GM12878 (cell line): Measurements from ENCODE around the gene ADAMTS4. TPM values are rescaled to one million over a fixed set of nuclear protein-coding genes. Genes with fewer than 3 reads are reported as not detected.

Experiments used
- ATAC-seq: fragments of 200-7000 bp; cut with Tn5 transposase; 3 replicates; pipeline ENCODE4 v1.9.1; 2020; ENCODE audit warnings: mild to moderate bottlenecking, moderate library complexity
- BruUV-seq: library from RNA; stranded (reverse); fragments of 400-500 nt; replicated peaks from 2 replicates; lab custom pipeline; 2021; lab: Mats Ljungman, UMichigan
- CTCF ChIA-PET: fragments of 300-600 bp; sonication (Branson Sonifier 250); formaldehyde crosslinking; extraction: SDS; loops from one replicate; lab custom pipeline; 2021; ENCODE audit warnings: inconsistent platforms; lab: Yijun Ruan, JAX
- POLR2A ChIA-PET: fragments of 350-600 bp; formaldehyde crosslinking; extraction: SDS; loops from one replicate; lab custom pipeline; 2021; ENCODE audit warnings: inconsistent platforms; lab: Charles Lee
- RAD21 ChIA-PET: fragments of 300-600 bp; sonication (Branson Sonifier 250); formaldehyde crosslinking; loops from one replicate; lab custom pipeline; 2023; ENCODE audit warnings: antibody characterized with exemption; ENCODE audit not compliant: unreplicated experiment; lab: Charles Lee
- SMC1A ChIA-PET: fragments of 300-600 bp; sonication (Branson Sonifier 250); formaldehyde crosslinking; loops from one replicate; lab custom pipeline; 2023; ENCODE audit not compliant: unreplicated experiment, uncharacterized antibody; lab: Charles Lee
- DNase-seq: peaks from one replicate; pipeline ENCODE4 v3.0.0-alpha.2; 2011; ENCODE audit warnings: low read depth, low spot score
- FAIRE-seq: peaks from 3 replicates; lab custom pipeline; 2011; peaks lifted over from hg19 to GRCh38; lab: Jason Lieb, UNC
- H2AFZ ChIP-seq: 2 replicates; pipeline ENCODE4 v1.6.0; 2011; ENCODE audit warnings: low read depth, low read length, control low read depth; ENCODE audit not compliant: control insufficient read depth
- H3K27ac ChIP-seq: 2 replicates; pipeline ENCODE4 v1.5.1; 2011; ENCODE audit warnings: control low read depth; ENCODE audit not compliant: control insufficient read depth, insufficient read depth
- H3K27me3 ChIP-seq, 2 experiments: replicated peaks in 1 of 2; 2 replicates each; pipeline versions ENCODE4 v1.6.0 to v1.6.1; 2011; ENCODE audit warnings: low read length in 1 of 2; ENCODE audit not compliant: control insufficient read depth in 2 of 2, insufficient read depth in 2 of 2
- H3K36me3 ChIP-seq, 2 experiments: 2 replicates each; pipeline ENCODE4 v1.5.1; 2011; ENCODE audit warnings: low read length in 1 of 2; ENCODE audit not compliant: control insufficient read depth in 2 of 2, insufficient read depth in 2 of 2
- H3K4me1 ChIP-seq: 2 replicates; pipeline ENCODE4 v1.6.1; 2011; ENCODE audit warnings: mild to moderate bottlenecking, low read length, moderate library complexity, mixed read lengths; ENCODE audit not compliant: control insufficient read depth, insufficient read depth
- H3K4me2 ChIP-seq: 2 replicates; pipeline ENCODE4 v1.6.0; 2011; ENCODE audit warnings: control low read depth; ENCODE audit not compliant: control insufficient read depth, insufficient read depth
- H3K4me3 ChIP-seq: fragments of 200-600 bp; sonication (generic); 2 replicates; pipeline ENCODE4 v1.5.1; 2016
- H3K79me2 ChIP-seq: 2 replicates; pipeline ENCODE4 v1.6.0; 2011; ENCODE audit warnings: low read length; ENCODE audit not compliant: control insufficient read depth, insufficient read depth
- H3K9ac ChIP-seq: 2 replicates; pipeline ENCODE4 v1.8.0; 2011; ENCODE audit warnings: low read length, control low read depth, mixed read lengths; ENCODE audit not compliant: control insufficient read depth, insufficient read depth
- H3K9me3 ChIP-seq: replicated peaks from 3 replicates; pipeline ENCODE4 v1.5.1; 2011; ENCODE audit warnings: mild to moderate bottlenecking, low read length; ENCODE audit not compliant: control insufficient read depth, insufficient read depth
- H4K20me1 ChIP-seq: 2 replicates; pipeline ENCODE4 v1.6.0; 2011; ENCODE audit not compliant: control insufficient read depth, insufficient read depth
- BRCA1 ChIP-seq: IDR thresholded peaks from 2 replicates; pipeline ENCODE4 v1.6.1; 2011; ENCODE audit warnings: low read depth, low read length, improper control_type of control experiment
- CHD1 ChIP-seq: IDR thresholded peaks from 2 replicates; pipeline ENCODE4 v1.6.1; 2012; ENCODE audit warnings: low read depth, low read length, improper control_type of control experiment
- IKZF1 ChIP-seq: fragments of 450-650 bp; conservative IDR thresholded peaks from 2 replicates; pipeline ENCODE4 v1.6.1; 2017; ENCODE audit warnings: antibody characterized with exemption, mild to moderate bottlenecking
- IKZF2 ChIP-seq, 2 experiments: fragments of 450-650 bp; IDR thresholded peaks; 2 replicates each; pipeline ENCODE4 v1.6.1; 2017; ENCODE audit warnings: mild to moderate bottlenecking in 2 of 2, moderate library complexity in 2 of 2
- IRF4 ChIP-seq: IDR thresholded peaks from 2 replicates; pipeline ENCODE4 v1.6.1; 2011; ENCODE audit warnings: low read depth, low read length
- JUNB ChIP-seq: IDR thresholded peaks from 2 replicates; pipeline ENCODE4 v1.6.1; 2016; ENCODE audit warnings: antibody characterized with exemption, mild to moderate bottlenecking
- KDM1A ChIP-seq: fragments of 200-600 bp; sonication (generic); IDR thresholded peaks from 2 replicates; pipeline ENCODE4 v1.6.1; 2016; ENCODE audit warnings: borderline replicate concordance
- NFIC ChIP-seq: IDR thresholded peaks from 2 replicates; pipeline ENCODE4 v1.6.1; 2012; ENCODE audit warnings: low read depth, mild to moderate bottlenecking, inconsistent platforms, low read length, moderate library complexity
- NFYB ChIP-seq: IDR thresholded peaks from 2 replicates; pipeline ENCODE4 v1.6.1; 2011; ENCODE audit warnings: low read depth, mild to moderate bottlenecking, low read length, improper control_type of control experiment, moderate library complexity; ENCODE audit not compliant: insufficient read depth
- NR2C1 ChIP-seq: fragments of 450-650 bp; IDR thresholded peaks from 2 replicates; pipeline ENCODE4 v1.6.1; 2017; ENCODE audit warnings: antibody characterized with exemption, mild to moderate bottlenecking, moderate library complexity
- RAD51 ChIP-seq: fragments of 450-650 bp; IDR thresholded peaks from 2 replicates; pipeline ENCODE4 v1.6.1; 2016; ENCODE audit warnings: moderate library complexity, mild to moderate bottlenecking, inconsistent platforms
- RUNX3 ChIP-seq: IDR thresholded peaks from 2 replicates; pipeline ENCODE4 v1.6.1; 2012; ENCODE audit warnings: low read length, inconsistent platforms
- SP1 ChIP-seq: IDR thresholded peaks from one replicate; pipeline ENCODE4 v1.6.1; 2011; ENCODE audit warnings: low read depth, low read length
- STAT3 ChIP-seq: IDR thresholded peaks from 2 replicates; pipeline ENCODE4 v1.6.1; 2011; ENCODE audit warnings: low read depth, low read length, improper control_type of control experiment
- TAF1 ChIP-seq: IDR thresholded peaks from 2 replicates; pipeline ENCODE4 v1.6.1; 2011; ENCODE audit warnings: mild to moderate bottlenecking, low read depth, low read length, borderline replicate concordance
- ZNF687 ChIP-seq: fragments of 450-650 bp; IDR thresholded peaks from 2 replicates; pipeline ENCODE4 v1.6.1; 2017; ENCODE audit warnings: mild to moderate bottlenecking, moderate library complexity
- WGBS: methylation state at CpG from one replicate; pipeline ENCODE4 v1.1.6; 2016; ENCODE audit warnings: low lambda C conversion rate; ENCODE audit not compliant: insufficient replicate concordance, insufficient coverage; ENCODE audit errors: missing lambda C conversion rate; 5-methylcytosine and 5-hydroxymethylcytosine counted together
- in situ Hi-C: fragments of 300-500 bp; cut with MboI; formaldehyde crosslinking; loops from 9 replicates; pipeline ENCODE4 v1.14.3; 2018; ENCODE audit warnings: mixed read lengths
- intact Hi-C: fragments of 100-400 bp; cut with micrococcal nuclease; formaldehyde crosslinking; loops from one replicate; pipeline ENCODE4 v1.14.2; 2022; ENCODE audit not compliant: unreplicated experiment
- polyA plus RNA-seq, 11 experiments: library from polyadenylated mRNA; depleted of rRNA in 4 of 11; unstranded in 6 of 11; stranded (reverse) in 5 of 11; fragments of >200 nt; fragmentation: Nextera tagmentation in 4 of 11; fragmentation: Illumina TruSeq in 1 of 11; extraction: Ambion mirVana in 4 of 11; extraction: Trizol in 1 of 11; gene quantifications; 1 replicate in 1 of 11; 2 replicates in 10 of 11; pipeline versions ENCODE4 v1.2.1 to v1.2.3, GENCODE V29; 2011 to 2016; ENCODE audit warnings: inconsistent platforms in 2 of 11, missing spikeins in 2 of 11, low read depth in 1 of 11
- total RNA-seq, 4 experiments: library from RNA; depleted of rRNA in 3 of 4; stranded (reverse); fragments of >200 nt in 3 of 4; fragmentation: Illumina TruSeq in 1 of 4; extraction: Trizol in 1 of 4; gene quantifications; 2 replicates each; pipeline versions ENCODE4 v1.2.1 to v1.2.3, GENCODE V29; 2013 to 2021

The ADAMTS4 gene
- total and polyA plus RNA-seq, 10 of the 15 experiments (the other 5 are each of a cell fraction or from before 2014, with no cell fraction given), result 0.01 to 0.13 (median 0.05) TPM; not detected in 2

- peak; percentile 59; the same call in 1 of the 2 replicates for TF ChIP-seq RAD51
- TF ChIP-seq BRCA1, result no peak
- TF ChIP-seq NR2C1, result no peak
- no peak; the same call in 1 of the 2 replicates for TF ChIP-seq JUNB
- TF ChIP-seq KDM1A, result no peak
- peak; percentile 55; the same call in 1 of the 2 replicates for TF ChIP-seq IRF4
- TF ChIP-seq TAF1, result peak; percentile 18; the same call in 1 of the 2 replicates
- TF ChIP-seq CHD1, result no peak
- no peak for TF ChIP-seq STAT3
Measured at GRCh38 chr1:161185282-161185682, 13.6 kb downstream of the ADAMTS4 start (continued).

- Histone ChIP-seq H2AFZ (no peak overlapping the region), H3K79me2 (peaks cover 16% of the 10 kb centered on the region), H3K4me1 (peaks cover 59% of the 10 kb centered on the region), H3K4me2 (peak overlapping the region; percentile 79), H3K36me3 (no peaks in the 10 kb centered on the region), H3K27me3 (no peaks in the 10 kb centered on the region), H3K27ac (peak overlapping the region; percentile 97), H3K9ac (0 out of 2 replicates have a peak overlapping the region, but pooled peaks have one; percentile 17), H3K4me3 (no peak overlapping the region; the same call in 1 of the 2 replicates), H3K9me3 (no peaks in the 10 kb centered on the region), H4K20me1 (no peaks in the 10 kb centered on the region)
- BruUV-seq, result no TSS peak
- ChIA-PET CTCF (interaction anchor here (0.6 to 5.6 kb wide), 18 partner anchors 11 to 200 kb away, joined by 3 to 74 read pairs (median 10); partner anchors contain the start of genes APOA2, NDUFS2, PPOX and TOMM40L), RAD21 (interaction anchor here (0.8 to 3.2 kb wide), 11 partner anchors 12 to 132 kb away, joined by 3 to 25 read pairs (median 5); partner anchors contain the start of genes ADAMTS4, NDUFS2, PPOX and SDHC), POLR2A (interaction anchor here (0.7 to 2.7 kb wide), 9 partner anchors 16 to 207 kb away, joined by 3 to 17 read pairs (median 4); partner anchors contain the start of genes DEDD, NDUFS2, PPOX and USF1), SMC1A (interaction anchor here (0.7 to 5.6 kb wide), 15 partner anchors 10 to 207 kb away, joined by 3 to 50 read pairs (median 6); partner anchors contain the start of genes APOA2, NDUFS2, PPOX and TOMM40L)
- in situ Hi-C loops, result no loop called here
- DNase-seq, result peak; percentile 63
- TF ChIP-seq ZNF687 (0 out of 2 replicates have a peak, but pooled peaks have one; percentile 49), NFIC (peak; percentile 54), NFYB (no peak), SP1 (no peak), RUNX3 (peak; percentile 77), JUNB (peak; percentile 43; the same call in 1 of the 2 replicates), IKZF2 (IDR thresholded peaks at IDR 0.05) (peak; percentile 34 to 35; a peak in 2 of 4 replicates), BRCA1 (no peak), IKZF1 (peak; percentile 10; the same call in 1 of the 2 replicates)
- FAIRE-seq, result peak; percentile 69
- peak; percentile 56 for ATAC-seq
- intact Hi-C loops, result no loop called here
- 43% methylated on average over 1 of the region's 1 CpG for WGBS
Measured at GRCh38 chr1:161182214-161182613, 16.6 kb downstream of the ADAMTS4 start.
